ENCODE data around the gene ALDH1L1. TPM values are rescaled to one million over a fixed set of nuclear protein-coding genes. Genes with fewer than 3 reads are reported as not detected.
A peak's percentile ranks its signal among the peaks of the same experiment; 100 is the strongest.

ALDH1L1 gene
- polyA plus RNA-seq, 5 donors = 0.26 to 1.1 (median 0.40) TPM

DNA sequence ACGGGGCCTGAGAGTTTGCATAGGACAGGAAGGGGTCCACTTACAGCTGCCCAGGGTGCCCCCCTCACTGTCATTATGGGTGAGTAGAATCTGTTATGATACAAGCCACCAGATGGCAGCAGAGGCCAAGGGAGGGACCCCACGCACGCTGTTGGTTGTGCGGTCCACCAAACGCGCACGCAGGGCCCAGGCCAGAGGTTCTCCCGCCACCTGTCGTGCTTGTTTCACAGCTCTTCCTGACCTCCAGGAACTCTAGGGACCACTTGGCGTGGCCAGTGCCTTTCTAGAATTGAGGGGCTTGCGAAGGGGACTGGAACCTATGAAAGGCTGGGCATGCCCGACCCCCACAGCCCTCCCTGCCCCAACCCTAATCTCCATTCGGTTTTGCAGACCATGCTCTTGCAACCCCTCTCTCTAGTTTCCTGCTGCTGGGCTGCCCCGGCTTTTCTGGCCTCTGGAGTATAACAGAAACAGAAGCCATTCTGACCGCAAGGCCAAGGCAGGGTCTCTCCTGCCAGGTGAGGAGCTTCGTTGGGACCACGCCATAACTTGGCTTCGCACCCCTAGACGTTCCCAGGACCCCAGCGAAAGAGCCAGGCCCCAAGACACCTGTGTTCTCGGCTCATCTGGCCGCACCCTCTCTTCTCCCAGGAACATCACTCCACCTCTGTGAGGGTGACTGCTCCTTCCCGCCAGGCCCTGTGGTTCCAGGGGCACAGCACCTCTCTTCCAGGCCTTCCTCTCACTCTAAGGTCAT is 46.0 kb downstream of the ALDH1L1 start:
- DNase-seq = peak; percentile 37 to 55

DNA sequence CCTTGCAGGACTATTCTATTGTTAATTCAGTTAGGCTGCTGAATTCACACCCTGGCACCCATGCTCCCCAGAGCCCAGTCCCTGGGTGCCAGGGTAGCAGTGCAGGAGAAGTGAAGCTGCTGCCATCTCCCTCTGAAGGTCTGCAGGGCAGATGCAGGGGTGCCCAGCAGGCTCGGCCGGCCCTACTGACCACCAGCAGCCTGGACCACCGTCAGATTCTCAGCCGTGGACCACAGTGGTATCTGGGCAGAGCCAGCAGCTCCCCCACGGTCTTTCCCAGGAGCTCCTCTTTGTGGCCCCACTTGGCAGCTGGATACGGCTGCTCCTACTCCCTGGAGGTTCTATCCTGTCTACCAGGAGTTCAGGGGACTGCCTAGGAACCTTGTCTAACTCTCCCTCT is 46.8 kb downstream of the ALDH1L1 start:
- no peak for DNase-seq

DNA sequence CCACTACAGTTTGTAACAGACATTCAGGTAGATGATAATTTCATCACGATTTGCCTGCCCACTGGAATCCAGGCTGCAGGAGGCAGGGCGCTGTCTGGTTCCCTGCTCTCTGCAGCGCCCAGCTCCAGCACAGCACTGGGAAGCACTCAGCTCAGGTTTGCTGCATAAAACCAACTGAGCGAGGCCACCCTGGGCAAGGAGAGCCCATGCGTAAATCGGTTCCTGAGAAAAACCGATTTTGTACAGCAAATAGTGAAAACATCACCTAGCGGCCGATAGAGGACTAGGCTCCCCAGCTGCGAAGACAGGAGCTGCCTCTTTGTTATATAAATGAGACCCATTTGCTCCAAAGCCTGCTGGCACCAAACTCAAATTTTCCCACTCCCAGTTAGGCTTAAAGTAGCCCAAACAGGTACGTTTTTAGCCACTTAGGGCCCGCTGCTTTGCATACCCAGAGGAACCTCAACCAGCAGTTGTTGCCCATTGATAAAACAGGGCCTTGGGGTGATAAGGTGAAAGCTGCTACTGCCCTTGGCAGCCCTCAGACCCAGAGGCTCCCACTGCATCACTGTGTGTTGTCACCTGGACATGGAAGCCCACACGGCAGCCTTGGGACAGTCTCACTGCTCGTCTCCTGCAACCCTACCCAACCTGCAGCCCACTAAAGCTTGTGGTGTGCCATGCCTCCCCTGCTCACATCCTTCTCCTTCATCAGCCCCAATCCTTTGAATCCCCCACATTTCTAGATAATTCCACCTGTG is 47.5 kb downstream of the ALDH1L1 start:
- DNase-seq = no peak

DNA sequence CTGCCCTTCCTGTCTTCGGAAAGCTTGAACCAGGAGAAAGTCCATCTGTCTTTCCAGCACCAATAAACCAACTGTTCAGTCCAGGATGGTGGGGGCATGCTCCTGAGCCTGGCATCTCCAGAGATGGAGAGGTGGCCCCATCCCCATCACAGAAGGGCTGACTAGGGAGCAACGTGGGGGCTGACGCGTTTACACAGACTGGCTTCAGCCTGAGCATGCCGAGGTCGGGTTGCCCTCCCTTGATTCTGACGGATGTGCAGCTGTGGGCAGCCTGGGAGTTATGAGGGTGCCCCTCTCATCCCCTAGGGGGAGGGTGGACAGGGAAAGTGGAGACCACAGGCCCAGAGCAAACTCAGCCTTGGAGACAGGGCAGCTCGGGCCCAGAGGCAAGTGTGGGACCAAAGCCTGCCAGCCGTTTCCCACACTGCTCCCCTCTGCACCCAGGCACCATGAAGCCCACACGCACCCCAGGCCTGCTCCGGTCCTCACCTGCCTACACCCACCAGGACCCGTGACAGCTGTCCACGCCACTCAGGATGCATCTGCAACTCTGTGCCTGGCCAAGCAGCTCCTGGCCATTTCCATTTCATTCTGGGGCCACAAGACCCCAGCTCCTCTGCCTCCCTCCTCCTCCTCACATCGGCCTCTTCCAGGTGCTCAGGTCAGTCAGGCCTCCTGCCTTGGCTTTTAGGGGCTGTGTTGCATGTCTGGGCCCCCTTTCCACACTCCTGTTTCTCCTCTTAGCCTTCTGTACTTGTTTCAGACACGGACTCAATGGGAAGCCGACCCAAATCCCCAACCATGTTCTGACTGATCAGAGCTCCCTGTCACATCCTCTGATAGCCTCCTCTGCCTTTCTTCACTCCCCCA is 48.3 kb downstream of the ALDH1L1 start:
- DNase-seq = no peak

DNA sequence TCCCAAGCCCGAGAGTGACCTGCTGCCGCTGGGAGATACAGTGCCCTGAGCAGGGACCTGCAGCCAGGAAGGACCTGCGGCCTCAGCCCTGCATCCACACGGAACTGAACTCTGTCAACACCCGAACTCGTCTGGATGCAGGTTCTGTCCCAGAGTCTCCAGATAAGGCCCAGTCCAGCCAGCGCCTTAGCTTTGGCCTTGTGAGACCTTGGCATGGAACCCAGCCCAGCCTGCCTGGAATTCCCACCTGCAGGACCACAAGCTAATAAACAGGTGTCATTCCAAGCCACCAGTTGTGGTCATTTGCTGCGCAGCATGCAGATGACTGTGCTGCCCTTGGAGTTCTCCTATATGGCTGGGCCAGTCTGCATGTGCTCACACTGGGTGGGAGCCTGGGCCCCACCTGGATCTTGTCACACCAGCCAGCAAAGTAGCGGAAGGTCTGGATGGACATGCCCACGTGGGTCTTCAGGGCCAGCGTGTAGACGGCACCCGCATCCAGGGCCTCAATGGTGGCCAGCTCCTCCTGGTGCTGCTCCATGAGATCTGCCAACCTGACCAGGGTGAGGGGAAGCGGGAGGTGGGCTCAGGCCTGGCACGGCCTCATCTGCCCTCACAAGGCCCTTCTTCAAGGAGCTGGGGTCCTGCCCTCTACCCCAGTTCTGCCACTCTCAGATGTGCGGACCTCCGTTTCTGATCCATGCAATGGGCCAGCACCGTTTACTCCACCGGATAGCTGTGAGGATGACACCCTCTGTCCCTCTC is 49.2 kb downstream of the ALDH1L1 start:
- no peak for DNase-seq

DNA sequence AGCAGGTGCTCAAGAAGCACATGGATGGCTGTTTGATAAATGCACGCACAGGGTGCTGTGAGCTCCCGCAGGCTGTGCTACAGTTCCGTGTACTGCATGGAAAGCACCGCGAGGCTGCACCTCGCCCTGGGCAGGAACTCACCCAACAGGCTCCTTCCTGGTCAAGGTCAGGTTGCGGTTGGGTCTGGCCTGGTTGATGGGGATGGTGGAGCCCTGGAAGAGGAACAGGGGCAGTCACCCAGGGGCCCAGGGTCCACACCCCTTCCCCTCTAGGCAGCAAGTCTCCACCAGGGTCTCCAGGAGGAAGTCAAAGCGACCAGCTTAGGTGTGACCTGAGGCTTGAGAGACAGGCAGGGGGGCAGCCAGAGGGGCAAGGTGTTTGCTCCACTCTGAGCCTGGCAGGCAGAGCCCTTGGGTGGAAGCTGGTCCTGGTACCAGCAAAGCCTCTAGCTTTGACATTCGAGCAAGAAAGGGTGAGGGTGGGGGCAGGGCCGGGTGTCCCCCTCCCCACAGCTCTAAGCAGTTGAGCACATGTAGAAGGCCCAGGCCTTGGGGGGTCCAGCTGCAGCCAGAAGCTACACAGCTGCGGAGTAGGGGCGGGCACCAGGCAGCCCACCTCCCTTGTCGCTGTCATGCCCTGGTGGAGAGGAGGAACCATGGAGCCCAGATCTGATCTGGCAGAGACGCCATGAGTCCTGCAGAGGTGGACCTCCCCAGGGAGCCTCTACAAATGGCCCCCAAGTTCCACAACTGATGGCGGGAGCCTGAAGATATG is 50.1 kb downstream of the ALDH1L1 start:
- DNase-seq = no peak

DNA sequence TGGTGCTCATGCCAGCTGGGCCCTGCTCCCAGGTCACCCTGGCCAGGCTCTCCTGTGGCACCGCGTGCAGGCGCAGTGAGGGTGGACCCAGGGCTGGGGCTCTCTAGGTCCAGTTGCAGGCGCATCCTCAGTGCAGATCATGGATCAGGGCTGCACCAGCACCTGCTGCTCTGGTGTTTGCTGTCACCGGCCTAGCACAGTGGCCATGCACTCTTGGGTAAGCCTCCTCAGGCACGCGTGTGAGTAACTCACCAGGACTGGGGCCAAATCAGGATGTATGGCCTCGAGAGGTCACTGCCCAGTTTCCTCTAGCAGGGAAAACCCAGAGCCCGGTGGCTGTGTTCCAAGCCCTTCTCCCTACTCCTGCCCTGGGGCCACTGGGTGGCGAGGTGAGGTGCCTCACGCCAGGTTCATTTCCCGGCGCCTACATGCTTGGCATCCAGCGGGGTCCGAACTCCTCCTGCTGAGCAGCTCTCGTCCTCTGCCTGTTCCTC is 50.9 kb downstream of the ALDH1L1 start:
- peak in 1 of 2 donors; percentile 4 for DNase-seq

DNA sequence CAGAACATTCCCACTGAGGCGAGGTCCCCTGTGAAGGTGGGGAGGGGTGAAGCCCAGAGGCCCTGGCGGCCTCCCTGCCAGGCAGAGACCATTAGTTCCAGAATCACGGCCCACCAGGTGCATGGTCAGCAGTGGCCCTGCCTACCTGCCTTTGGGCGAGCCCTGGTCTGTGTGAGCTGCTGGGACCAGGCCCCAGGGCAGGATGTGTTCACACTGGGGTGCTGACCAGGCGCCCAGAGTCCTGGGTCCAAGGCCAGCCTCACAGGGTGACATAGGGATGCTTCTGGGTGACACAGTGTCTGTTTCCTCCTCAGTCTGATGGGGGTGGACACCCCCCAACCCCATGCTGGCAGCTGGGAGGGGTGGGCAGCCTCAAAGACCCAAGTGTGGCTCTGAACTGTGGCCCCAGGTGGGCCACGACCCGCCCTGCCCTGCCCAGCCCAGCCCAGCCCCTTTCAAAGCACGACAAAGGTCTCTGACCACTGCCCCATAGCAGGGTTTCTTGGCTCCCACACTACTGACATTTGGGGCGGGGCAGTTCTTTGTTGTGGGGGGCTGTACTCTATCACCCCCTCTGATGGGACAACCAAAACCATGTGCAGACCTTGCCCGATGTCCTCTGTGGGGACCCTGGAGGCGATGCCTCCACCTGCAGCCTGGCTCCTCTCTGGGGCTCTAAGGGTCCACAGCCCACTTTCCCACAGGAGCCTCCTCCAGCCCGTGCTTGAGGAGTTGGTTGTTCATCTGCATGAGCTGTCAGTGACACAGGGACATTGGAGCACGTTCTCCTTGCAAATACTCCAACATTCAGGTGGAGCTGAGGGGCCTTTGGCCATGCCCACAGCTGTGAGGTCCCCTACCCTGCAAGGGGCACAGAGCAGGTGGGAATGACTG is 51.6 kb downstream of the ALDH1L1 start:
- no peak for DNase-seq

DNA sequence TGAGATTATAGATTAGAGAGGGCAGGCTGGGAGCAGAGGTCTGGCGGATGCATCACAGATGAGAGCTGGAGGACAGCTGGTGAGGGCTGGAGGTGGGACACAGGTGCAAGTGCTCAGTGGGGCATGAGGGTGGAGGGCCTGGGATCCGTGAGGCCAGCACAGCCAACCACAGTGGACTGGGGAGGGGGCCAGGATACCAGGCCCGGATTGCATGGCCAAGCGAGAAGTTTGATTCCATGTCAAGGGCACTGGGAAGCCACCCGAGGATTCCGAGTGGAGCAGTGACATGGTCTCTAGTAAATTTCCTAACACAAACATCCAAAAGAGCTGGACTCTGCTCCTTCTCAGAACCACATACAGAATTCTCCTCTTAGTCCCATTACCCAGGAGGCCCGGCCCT is 52.5 kb downstream of the ALDH1L1 start:
- no peak for DNase-seq

DNA sequence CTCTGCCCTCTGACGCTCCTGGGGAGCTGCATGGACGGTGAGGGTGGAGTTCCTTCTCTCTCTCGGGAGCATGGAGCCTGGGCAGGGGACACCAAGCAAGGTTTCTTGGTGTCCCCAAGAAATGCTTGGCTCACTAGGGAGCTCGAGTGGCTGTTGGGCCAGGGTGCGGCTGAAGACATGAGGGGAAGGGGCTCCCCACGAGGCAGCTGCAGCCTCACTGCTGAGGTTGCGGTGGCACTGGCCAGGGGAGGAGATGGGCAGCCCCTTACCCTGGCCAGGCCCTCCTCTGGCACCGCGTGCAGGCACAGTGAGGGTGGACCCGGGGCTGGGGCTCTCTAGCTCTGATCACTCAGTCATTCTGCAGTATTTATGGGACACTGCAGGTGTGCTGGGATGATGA is 52.9 kb downstream of the ALDH1L1 start:
- DNase-seq = no peak

DNA sequence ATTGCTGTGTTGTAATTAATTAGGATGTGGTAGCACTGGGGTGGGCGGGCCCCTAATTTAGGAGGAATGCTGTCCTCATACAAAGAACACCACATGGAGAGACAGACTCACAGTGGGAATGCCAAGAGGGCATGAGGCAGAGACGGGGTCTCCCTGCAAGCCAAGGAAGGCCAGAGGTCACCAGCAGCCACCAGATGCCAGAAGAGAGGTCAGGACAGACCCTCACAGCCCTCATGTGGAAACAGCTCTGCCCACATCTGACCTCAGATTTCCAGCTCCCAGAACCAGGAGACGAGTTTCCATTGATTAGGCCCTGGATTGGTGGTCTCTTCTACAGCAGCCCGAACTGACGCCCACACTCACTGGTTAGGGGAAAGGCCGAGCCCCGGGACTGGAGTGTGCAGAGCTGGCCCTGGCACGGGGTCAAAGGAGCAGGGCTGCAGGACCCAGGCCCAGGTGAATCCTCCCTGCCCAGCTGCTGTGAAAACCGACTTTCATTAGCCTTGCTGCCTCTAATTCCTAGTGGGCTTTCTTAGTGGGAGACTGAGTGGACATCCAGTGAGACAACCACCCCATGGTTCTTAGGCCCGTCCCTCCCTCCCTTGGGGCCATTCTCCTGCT is 53.5 kb downstream of the ALDH1L1 start:
- no peak for DNase-seq

DNA sequence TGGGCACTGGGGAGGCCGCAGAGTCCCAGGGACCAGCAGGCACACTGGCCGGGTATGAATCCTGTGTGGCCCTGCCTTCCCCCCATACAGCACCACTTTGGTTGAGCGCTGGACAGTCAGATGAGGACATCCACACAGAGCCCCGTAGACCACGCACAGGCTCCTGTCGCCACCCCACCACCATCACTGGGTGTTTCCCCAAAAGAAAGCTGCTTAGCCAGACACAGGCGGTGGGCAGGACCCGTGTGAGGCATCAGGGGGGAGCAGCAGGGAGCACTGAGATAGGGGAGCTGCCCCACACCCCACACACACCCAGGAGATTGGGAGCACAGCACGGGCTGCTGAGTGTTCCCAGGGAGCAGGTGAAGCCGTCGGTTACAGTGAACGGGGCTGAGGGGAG is 54.1 kb downstream of the ALDH1L1 start:
- DNase-seq = no peak

DNA sequence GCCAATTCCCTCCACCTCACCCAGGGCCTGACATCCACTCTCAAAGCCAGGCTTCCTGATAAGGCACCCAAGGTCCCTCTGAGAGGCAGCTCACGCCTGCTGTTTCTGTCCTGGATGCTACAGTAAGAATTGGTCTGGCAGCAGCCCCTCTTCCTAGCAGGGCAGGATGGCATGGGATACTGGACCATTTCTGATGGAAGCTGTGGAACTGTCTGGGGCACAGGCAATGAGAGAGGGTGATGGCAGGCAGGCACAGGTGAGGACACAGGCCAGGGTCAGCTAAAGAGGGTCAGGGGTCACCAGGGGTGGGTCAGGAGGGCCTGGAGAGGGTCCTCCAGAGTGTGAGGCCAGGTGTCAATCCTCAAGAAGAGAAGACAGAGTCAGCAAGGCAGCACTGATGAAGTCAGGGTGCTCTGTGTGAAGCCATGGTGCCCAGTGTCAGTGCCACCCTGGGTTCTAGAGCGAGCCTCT is 54.6 kb downstream of the ALDH1L1 start:
- no peak for DNase-seq

DNA sequence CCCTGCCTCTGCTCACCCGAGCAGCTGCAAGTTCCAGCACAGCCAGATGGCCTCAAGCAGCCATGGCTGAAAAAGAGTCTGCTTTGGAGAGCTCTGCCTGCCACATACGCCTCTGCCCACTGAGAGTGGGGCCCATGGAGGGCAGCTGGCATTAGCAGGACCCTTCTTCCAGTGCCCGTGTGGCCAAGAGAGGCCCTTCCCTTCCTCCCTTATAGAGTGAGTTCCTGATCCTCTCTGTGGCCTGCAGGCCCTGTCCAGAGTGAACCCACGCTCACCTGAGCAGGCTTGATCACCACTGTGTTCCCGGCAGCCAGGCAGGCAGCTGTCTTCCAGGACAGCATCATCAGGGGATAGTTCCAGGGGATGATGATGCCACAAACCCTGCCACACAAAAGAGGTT is 55.0 kb downstream of the ALDH1L1 start:
- no peak for DNase-seq

DNA sequence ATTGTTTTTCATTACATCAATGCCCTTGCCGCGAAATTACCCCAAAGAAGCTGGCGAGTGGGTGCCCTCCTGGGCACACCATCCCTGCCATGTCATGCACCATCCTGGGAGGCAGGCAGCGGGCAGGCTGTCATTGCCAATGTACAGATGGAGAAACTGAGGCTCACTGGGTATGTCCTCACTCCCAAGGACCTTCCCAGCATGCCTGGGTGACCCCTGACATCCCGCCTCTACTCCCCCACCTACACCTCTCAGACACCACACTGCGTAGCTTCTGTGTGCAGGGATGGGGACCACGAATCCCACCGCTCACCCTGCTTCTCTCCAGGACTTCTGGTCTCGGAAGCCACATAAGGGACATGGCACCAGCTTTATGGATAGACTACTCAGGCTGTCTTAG is 55.5 kb downstream of the ALDH1L1 start:
- DNase-seq = no peak

DNA sequence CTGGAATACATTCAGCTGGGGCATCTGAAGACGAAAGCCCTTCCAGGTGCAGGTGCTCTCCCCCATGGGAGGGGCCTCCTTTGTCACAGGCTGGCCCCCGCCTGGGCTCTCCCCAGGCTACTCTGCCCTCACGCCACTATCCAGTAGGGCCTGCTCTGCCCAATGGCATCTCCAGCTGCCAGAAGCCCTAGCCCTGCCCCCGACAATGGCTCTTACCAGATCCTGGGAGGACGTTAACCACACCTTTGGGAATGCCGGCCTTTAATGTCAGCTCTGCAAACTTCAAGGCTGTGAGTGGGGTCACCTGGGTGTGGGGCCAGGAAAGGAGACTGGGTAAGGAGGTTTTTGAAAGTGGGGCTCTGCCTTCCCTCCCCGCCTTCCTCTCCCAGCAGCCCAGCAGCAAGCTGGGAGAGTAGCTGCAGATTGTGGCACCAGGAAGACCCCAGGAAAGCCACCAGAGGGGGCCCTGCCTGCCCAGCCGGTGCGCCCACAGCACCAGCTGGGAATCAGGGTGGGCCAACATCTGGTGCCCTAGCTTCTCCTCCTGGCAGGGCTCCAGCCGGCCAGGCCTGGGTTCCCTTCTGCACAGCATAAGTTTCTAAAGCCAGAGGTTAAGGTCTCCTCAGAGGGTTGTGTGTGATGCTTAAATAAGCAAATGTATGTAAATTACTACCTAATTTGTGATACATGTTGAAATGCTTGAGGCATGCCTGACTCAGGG is 56.1 kb downstream of the ALDH1L1 start:
- DNase-seq = no peak

DNA sequence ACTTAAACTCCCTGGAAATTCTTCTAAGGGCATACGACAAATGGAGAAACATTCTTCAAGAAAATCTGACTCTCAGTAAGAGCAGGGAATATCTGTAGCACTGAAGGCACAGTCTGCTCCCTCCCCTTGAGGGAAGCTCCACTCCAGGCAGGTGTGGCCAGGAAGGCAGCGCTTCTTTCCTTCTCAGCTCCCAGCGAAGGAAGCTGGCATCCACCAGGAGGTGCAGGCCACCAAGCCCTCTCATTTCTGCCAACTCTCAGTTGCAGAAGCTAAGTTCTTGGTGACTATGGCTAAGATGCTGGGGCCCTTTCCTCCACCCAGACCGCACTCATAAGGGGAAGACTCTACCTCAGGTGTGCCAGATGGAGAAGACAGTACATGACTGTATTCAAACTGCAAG is 58.8 kb downstream of the ALDH1L1 start:
- DNase-seq = no peak

DNA sequence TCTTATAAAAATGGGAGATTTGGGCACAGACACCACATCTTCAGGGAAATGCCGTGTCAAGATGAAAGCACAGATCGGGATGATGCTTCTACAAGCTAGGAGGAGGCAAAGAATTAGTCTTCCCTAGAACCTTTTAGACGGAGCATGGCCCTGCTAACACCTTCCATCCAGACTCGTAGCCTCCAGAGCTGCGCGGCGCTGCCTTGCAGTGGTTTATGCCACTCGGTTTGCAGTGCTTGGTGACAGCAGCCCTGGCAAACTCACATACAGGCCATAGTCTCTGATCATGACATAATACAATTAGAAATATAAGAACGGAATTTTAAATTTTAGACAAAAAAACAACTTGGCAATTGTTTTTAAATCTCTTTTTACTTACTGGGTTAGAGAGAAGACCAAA is 59.3 kb downstream of the ALDH1L1 start:
- DNase-seq = no peak
